Activated naive CD4-positive, alpha-beta T cell treated with anti-CD3 and anti-CD28 coated beads for 36 hours (primary cell): ENCODE measurements around the gene SYNJ1. TPM values are rescaled to one million over a fixed set of nuclear protein-coding genes. Genes with fewer than 3 reads are reported as not detected.
"Not testable (repeated sequence)": the region's sequence is repeated elsewhere in the genome, so short reads cannot be mapped to it uniquely, and the experiment has no call there.

Experiments
- CTCF ChIA-PET: fragments of 350-600 bp; sonication (Branson Sonifier 250); formaldehyde crosslinking; loops from one replicate; lab custom pipeline; 2021; ENCODE audit warnings: antibody characterized with exemption; lab: Charles Lee
- DNase-seq: peaks from one replicate; pipeline ENCODE4 v3.0.0-alpha.2; 2020
- H3K27ac Mint-ChIP-seq: one replicate; pipeline ENCODE4 v1.8.0; 2021; ENCODE audit warnings: mild to moderate bottlenecking, mixed read lengths
- H3K27me3 Mint-ChIP-seq: one replicate; pipeline ENCODE4 v1.8.0; 2021; ENCODE audit warnings: low read depth, mixed read lengths
- H3K36me3 Mint-ChIP-seq: one replicate; pipeline ENCODE4 v1.8.0; 2021; ENCODE audit warnings: low read depth, mixed read lengths
- H3K4me1 Mint-ChIP-seq: one replicate; pipeline ENCODE4 v1.8.0; 2021; ENCODE audit warnings: low read depth, mixed read lengths
- H3K4me3 Mint-ChIP-seq: one replicate; pipeline ENCODE4 v1.8.0; 2021; ENCODE audit warnings: mild to moderate bottlenecking, moderate library complexity, mixed read lengths
- H3K9me3 Mint-ChIP-seq: one replicate; pipeline ENCODE4 v1.8.0; 2021; ENCODE audit warnings: mixed read lengths
- intact Hi-C: fragments of 100-400 bp; cut with micrococcal nuclease; formaldehyde crosslinking; loops from one replicate; pipeline ENCODE4 v1.15.1; 2023
- total RNA-seq, 2 experiments: library from RNA; stranded (reverse); gene quantifications; one replicate each; pipeline ENCODE4 v1.2.3, GENCODE V29; 2021

SYNJ1 gene
- total RNA-seq, 2 experiments from 2014 or later, result 7.4 to 10.9 TPM

- intact Hi-C loops, result no loop called here
- no peaks in the 10 kb centered on the region for H3K27me3 Mint-ChIP-seq
- H3K36me3 Mint-ChIP-seq, result no peaks in the 10 kb centered on the region
- DNase-seq, result no peak
- no peak overlapping the region for H3K27ac Mint-ChIP-seq
- H3K9me3 Mint-ChIP-seq, result no peaks in the 10 kb centered on the region
- no peak overlapping the region for H3K4me3 Mint-ChIP-seq
- CTCF ChIA-PET, result interaction anchor here (0.6 kb wide), 2 partner anchors 36 to 406 kb away, joined by 3 to 4 read pairs; no protein-coding TSS in a partner anchor
- peaks cover 26% of the 10 kb centered on the region for H3K4me1 Mint-ChIP-seq
These were observed 16.8 kb downstream of the SYNJ1 start for GRCh38 chr21:32710987-32711386.

- intact Hi-C loops, result no loop called here
- H3K4me1 Mint-ChIP-seq, result peaks cover 29% of the 10 kb centered on the region
- DNase-seq, result no peak
- no peak overlapping the region for H3K4me3 Mint-ChIP-seq
- CTCF ChIA-PET, result interaction anchor here (0.6 kb wide), 1 partner anchor 37 kb away, joined by 4 read pairs; no protein-coding TSS in a partner anchor
- no peaks in the 10 kb centered on the region for H3K9me3 Mint-ChIP-seq
- no peak overlapping the region for H3K27ac Mint-ChIP-seq
- H3K27me3 Mint-ChIP-seq, result no peaks in the 10 kb centered on the region
- no peaks in the 10 kb centered on the region for H3K36me3 Mint-ChIP-seq
These were observed 17.6 kb downstream of the SYNJ1 start for GRCh38 chr21:32710069-32710784.

- no peak for DNase-seq
- Mint-ChIP-seq H3K4me1 (peaks cover 32% of the 10 kb centered on the region), H3K9me3 (no peaks in the 10 kb centered on the region), H3K27me3 (no peaks in the 10 kb centered on the region), H3K36me3 (no peaks in the 10 kb centered on the region), H3K4me3 (no peak overlapping the region), H3K27ac (no peak overlapping the region)
- intact Hi-C loops, result no loop called here
- CTCF ChIA-PET, result interaction anchor here (1.1 kb wide), 1 partner anchor 13 kb away, joined by 3 read pairs; no protein-coding TSS in a partner anchor
These were observed 19.7 kb downstream of the SYNJ1 start for GRCh38 chr21:32708069-32708468.

- Mint-ChIP-seq H3K4me1 (peaks cover 25% of the 10 kb centered on the region), H3K27ac (no peak overlapping the region), H3K9me3 (no peaks in the 10 kb centered on the region), H3K36me3 (no peaks in the 10 kb centered on the region), H3K4me3 (no peak overlapping the region), H3K27me3 (no peaks in the 10 kb centered on the region)
- CTCF ChIA-PET, result no interaction called here
- no peak for DNase-seq
- intact Hi-C loops, result no loop called here
These were observed 21.9 kb downstream of the SYNJ1 start for GRCh38 chr21:32705901-32706300.

GRCh38 chr21:32705139-32705538, 22.7 kb downstream of the SYNJ1 start:
- Mint-ChIP-seq H3K9me3 (no peaks in the 10 kb centered on the region), H3K27me3 (no peaks in the 10 kb centered on the region), H3K4me1 (peaks cover 25% of the 10 kb centered on the region), H3K27ac (no peak overlapping the region), H3K36me3 (no peaks in the 10 kb centered on the region), H3K4me3 (no peak overlapping the region)
- no peak for DNase-seq
- CTCF ChIA-PET, result no interaction called here
- intact Hi-C loops, result no loop called here

GRCh38 chr21:32702702-32703101, 25.1 kb downstream of the SYNJ1 start:
- no peak for DNase-seq
- H3K4me3 Mint-ChIP-seq, result no peak overlapping the region
- intact Hi-C loops, result no loop called here
- CTCF ChIA-PET, result no interaction called here
- no peak overlapping the region for H3K27ac Mint-ChIP-seq
- H3K36me3 Mint-ChIP-seq, result peaks cover 8% of the 10 kb centered on the region
- no peaks in the 10 kb centered on the region for H3K27me3 Mint-ChIP-seq
- no peaks in the 10 kb centered on the region for H3K9me3 Mint-ChIP-seq
- H3K4me1 Mint-ChIP-seq, result peaks cover 21% of the 10 kb centered on the region

GRCh38 chr21:32698971-32699693, 28.7 kb downstream of the SYNJ1 start:
- no peaks in the 10 kb centered on the region for H3K27me3 Mint-ChIP-seq
- CTCF ChIA-PET, result no interaction called here
- H3K9me3 Mint-ChIP-seq, result no peaks in the 10 kb centered on the region
- intact Hi-C loops, result no loop called here
- peaks cover 5% of the 10 kb centered on the region for H3K4me1 Mint-ChIP-seq
- H3K4me3 Mint-ChIP-seq, result no peak overlapping the region
- H3K36me3 Mint-ChIP-seq, result peaks cover 10% of the 10 kb centered on the region
- no peak for DNase-seq
- no peak overlapping the region for H3K27ac Mint-ChIP-seq

- Mint-ChIP-seq H3K36me3 (peaks cover 10% of the 10 kb centered on the region), H3K9me3 (no peaks in the 10 kb centered on the region), H3K27me3 (no peaks in the 10 kb centered on the region), H3K27ac (no peak overlapping the region), H3K4me3 (no peak overlapping the region), H3K4me1 (peaks cover 4% of the 10 kb centered on the region)
- intact Hi-C loops, result no loop called here
- CTCF ChIA-PET, result no interaction called here
- no peak for DNase-seq
These were observed 29.5 kb downstream of the SYNJ1 start for GRCh38 chr21:32698286-32698685.

- H3K4me3 Mint-ChIP-seq, DNase-seq, intact Hi-C loops, H3K4me1 Mint-ChIP-seq, H3K27ac Mint-ChIP-seq, H3K9me3 Mint-ChIP-seq, H3K27me3 Mint-ChIP-seq: not testable (repeated sequence)
- H3K36me3 Mint-ChIP-seq, result peaks cover 13% of the 10 kb centered on the region
- CTCF ChIA-PET, result interaction anchor here (0.6 to 1.1 kb wide), 3 partner anchors 8 to 87 kb away, joined by 3 to 5 read pairs (median 3); no protein-coding TSS in a partner anchor
These were observed 32.3 kb downstream of the SYNJ1 start for GRCh38 chr21:32695482-32695881.

- H3K9me3 Mint-ChIP-seq, result no peaks in the 10 kb centered on the region
- no peak overlapping the region for H3K27ac Mint-ChIP-seq
- H3K4me1 Mint-ChIP-seq, result no peaks in the 10 kb centered on the region
- CTCF ChIA-PET, result no interaction called here
- peaks cover 5% of the 10 kb centered on the region for H3K36me3 Mint-ChIP-seq
- DNase-seq, result no peak
- no peak overlapping the region for H3K4me3 Mint-ChIP-seq
- intact Hi-C loops, result no loop called here
- H3K27me3 Mint-ChIP-seq, result no peaks in the 10 kb centered on the region
These were observed 34.2 kb downstream of the SYNJ1 start for GRCh38 chr21:32693581-32693980.

- intact Hi-C loops, result no loop called here
- DNase-seq, result no peak
- H3K4me3 Mint-ChIP-seq, result no peak overlapping the region
- no peaks in the 10 kb centered on the region for H3K27me3 Mint-ChIP-seq
- H3K4me1 Mint-ChIP-seq, result no peaks in the 10 kb centered on the region
- H3K36me3 Mint-ChIP-seq, result peaks cover 9% of the 10 kb centered on the region
- H3K9me3 Mint-ChIP-seq, result no peaks in the 10 kb centered on the region
- CTCF ChIA-PET, result interaction anchor here (0.6 kb wide), 1 partner anchor 142 kb away, joined by 3 read pairs; no protein-coding TSS in a partner anchor
- no peak overlapping the region for H3K27ac Mint-ChIP-seq
These were observed 37.7 kb downstream of the SYNJ1 start for GRCh38 chr21:32690085-32690484.

- H3K27me3 Mint-ChIP-seq, result no peaks in the 10 kb centered on the region
- H3K36me3 Mint-ChIP-seq, result peaks cover 8% of the 10 kb centered on the region
- CTCF ChIA-PET, result interaction anchor here (0.7 to 1.4 kb wide), 2 partner anchors 8 to 138 kb away, joined by 3 to 6 read pairs; no protein-coding TSS in a partner anchor
- no peak overlapping the region for H3K27ac Mint-ChIP-seq
- DNase-seq, result no peak
- no peaks in the 10 kb centered on the region for H3K4me1 Mint-ChIP-seq
- intact Hi-C loops, result loop anchor here (1.0 kb wide), 1 partner anchor 139 kb away; no protein-coding TSS in a partner anchor
- H3K9me3 Mint-ChIP-seq, result no peaks in the 10 kb centered on the region
- no peak overlapping the region for H3K4me3 Mint-ChIP-seq
These were observed 40.0 kb downstream of the SYNJ1 start for GRCh38 chr21:32687643-32688345.
